Measurements from ENCODE around the gene CCDC8. TPM values are rescaled to one million over a fixed set of nuclear protein-coding genes. Genes with fewer than 3 reads are reported as not detected.

CCDC8 gene
- total RNA-seq, 4 donors from 2014 or later = 1.7 to 7.1 (median 5.3) TPM

DNA sequence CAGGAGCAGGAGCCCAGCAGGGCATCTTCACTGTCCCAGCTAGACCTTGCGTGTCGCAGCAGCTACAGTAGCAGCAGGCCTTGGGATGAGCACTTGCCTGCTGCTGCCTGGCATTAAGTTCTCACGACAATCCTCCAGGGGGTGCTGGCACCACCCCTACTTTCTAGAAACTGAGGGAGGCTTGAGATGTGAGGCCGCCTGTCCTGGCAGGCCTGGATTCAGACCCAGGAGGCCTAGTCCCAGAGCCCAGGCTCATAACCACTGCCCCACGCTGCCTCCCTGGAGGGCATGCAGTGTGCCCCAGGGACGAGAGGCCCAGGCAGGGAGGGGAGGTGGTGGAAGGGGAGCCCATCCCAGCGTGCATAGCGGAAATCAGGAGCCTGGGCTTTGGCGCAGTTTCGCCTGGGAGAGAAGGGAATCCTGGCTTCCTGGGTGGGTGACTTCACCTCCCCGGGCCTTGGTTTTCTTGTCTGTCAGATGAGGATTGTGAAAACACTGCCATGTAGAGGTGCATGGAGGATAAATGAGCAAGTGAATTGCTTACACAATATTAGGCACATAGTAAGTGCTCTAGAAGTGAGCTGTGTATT, 40.4 kb downstream of the CCDC8 start:
- ATAC-seq (ENCODE audit: low FRiP score) (peak; percentile 29), DNase-seq (ENCODE audit: low spot score) (no peak)
- TF ChIP-seq, protein P1, sequence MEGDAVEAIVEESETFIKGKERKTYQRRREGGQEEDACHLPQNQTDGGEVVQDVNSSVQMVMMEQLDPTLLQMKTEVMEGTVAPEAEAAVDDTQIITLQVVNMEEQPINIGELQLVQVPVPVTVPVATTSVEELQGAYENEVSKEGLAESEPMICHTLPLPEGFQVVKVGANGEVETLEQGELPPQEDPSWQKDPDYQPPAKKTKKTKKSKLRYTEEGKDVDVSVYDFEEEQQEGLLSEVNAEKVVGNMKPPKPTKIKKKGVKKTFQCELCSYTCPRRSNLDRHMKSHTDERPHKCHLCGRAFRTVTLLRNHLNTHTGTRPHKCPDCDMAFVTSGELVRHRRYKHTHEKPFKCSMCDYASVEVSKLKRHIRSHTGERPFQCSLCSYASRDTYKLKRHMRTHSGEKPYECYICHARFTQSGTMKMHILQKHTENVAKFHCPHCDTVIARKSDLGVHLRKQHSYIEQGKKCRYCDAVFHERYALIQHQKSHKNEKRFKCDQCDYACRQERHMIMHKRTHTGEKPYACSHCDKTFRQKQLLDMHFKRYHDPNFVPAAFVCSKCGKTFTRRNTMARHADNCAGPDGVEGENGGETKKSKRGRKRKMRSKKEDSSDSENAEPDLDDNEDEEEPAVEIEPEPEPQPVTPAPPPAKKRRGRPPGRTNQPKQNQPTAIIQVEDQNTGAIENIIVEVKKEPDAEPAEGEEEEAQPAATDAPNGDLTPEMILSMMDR (IDR thresholded peaks at IDR 0.05) = no peak

DNA sequence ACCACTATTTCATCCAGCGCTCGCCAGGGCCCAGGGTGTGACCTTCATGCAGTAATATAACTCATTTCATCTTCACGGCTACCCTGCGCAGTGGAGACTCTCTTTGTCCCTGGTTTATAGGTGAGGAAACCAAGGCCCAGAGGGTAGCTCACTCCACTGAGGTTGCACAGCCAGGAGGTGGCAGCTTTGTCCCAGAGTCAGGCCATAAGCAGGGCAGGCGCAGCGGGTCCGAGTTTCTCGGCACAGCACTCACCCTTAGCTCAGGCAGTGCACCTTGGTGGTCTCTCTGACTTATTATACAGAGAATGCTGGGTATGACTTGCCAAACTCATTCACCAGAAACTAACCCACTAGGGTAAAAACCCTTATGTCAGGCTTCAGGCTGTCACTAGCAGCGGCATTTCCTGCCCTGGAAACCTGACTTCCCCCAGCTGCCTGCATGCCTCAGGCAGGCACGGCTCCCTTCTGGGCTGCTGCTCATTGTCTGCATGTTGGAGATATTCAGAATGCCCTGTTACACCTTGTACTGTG, 41.9 kb downstream of the CCDC8 start:
- TF ChIP-seq, protein P1 (IDR thresholded peaks at IDR 0.05) = no peak
- no peak for DNase-seq (ENCODE audit: low spot score)
- no peak for ATAC-seq (ENCODE audit: low FRiP score)

DNA sequence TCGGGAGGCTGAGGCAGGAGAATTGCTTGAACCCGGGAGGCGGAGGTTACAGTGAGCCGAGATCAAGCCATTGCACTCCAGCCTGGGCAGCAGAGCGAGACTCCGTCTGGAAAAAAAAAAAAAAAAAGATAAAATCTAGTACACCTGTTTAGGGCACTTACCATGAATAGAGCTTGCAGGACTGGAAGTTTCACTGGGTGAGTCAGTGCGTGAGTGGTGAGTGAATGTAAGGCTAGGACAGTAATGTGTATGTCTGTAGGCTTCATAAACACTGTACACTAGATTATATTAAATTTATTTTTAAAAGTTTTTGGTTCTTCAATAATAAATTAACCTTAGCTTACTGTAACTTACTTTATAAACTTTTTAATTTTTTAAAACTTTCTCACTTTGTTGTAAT, 43.5 kb downstream of the CCDC8 start:
- ATAC-seq (ENCODE audit: low FRiP score) (no peak), DNase-seq (ENCODE audit: low spot score) (no peak)
- TF ChIP-seq, protein P1 (IDR thresholded peaks at IDR 0.05) = no peak

DNA sequence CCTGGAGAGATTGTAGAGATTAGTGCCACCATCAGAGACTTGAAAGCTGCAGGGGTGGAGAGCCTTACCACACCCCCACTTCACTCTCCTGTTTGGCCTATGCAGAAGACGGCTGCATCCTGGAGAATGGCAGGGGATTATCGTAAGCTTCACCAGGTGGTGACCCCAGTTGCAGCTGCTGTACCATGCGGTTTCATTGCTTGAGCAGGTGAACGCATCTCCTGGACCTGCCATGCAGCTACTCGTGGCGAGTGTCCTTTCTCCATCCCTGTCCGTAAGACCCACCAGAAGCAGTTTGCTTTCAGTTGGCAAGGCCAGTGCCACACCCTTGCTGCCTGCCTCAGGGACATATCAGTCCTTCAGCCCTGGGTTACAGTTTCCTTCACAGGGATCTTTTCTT, 45.2 kb downstream of the CCDC8 start:
- TF ChIP-seq, protein P1 (IDR thresholded peaks at IDR 0.05) = no peak
- no peak for DNase-seq (ENCODE audit: low spot score)
- ATAC-seq (ENCODE audit: low FRiP score) = peak; percentile 22

DNA sequence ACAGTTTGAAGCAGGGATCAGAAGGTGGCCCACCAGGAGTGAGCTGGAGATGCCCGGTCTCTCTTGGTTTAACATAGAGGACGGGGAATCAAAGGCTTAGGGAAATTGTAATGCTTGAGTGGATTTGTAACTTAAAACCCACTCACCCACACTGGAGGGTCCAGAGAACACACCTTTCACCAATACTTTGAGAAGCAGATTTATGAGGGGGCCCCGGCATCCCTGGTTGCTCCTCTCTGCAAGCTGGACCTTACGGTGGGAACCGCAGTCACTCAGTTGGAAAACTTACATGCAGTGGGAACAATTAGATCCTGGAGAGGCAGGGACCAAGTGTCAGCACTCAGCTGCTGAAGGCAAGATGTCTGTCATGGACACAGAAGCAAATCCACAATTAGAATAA, 45.9 kb downstream of the CCDC8 start:
- TF ChIP-seq, protein P1 (IDR thresholded peaks at IDR 0.05) = no peak
- ATAC-seq (ENCODE audit: low FRiP score) = no peak
- DNase-seq (ENCODE audit: low spot score) = no peak

DNA sequence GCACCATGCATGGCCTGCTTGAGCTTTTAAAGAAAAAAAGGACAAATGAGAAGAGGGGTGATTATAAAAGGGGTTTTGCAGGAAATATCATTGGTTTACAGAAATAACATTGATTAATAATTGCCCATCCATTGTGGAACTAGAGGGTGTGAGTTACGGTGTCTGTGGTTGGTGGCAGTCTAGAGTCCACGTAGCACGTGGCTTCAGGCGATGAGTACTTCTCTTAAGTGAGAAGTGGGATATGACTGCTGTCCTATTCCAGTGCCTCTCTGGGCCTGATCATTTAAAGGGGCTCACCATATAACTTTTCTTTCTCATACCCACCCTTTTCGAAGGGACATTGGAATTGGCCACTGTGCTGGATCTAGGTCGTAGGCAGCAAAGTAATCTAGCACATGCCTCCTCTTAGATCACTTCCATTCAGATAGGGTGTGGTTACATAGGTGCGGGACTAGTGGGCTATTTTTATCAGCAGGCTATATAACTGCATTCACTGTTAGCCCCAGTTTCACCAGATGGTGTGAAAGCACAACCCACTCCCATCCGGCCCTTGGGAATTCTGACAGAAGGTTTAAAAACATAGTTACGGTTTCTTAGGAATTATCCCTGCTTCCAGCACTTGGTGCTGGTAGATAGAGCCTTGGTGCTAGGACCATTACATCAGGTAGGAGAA, 46.6 kb downstream of the CCDC8 start:
- DNase-seq (ENCODE audit: low spot score) = no peak
- TF ChIP-seq, protein P1 (IDR thresholded peaks at IDR 0.05) = no peak
- no peak for ATAC-seq (ENCODE audit: low FRiP score)

DNA sequence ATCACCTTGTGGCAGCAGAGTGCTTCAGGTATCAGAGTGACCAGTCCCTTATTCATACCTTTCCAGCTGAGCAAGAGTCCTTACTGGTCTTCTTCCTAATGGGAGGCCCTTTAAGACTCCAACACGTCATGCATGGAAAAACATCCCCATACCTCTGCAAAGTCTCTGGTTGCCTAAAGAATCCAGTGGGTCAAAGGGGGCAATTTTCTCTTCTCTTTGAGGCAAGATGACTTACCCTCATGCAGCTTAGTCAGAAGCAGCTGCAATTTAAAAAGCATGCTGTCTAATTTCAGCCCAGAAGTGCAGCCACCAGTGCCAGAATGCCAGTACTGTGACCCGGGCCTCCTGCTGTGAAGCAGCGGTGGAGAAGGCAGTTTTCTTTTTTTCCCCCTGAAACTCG, 47.8 kb downstream of the CCDC8 start:
- ATAC-seq (ENCODE audit: low FRiP score) (no peak), DNase-seq (ENCODE audit: low spot score) (no peak)
- TF ChIP-seq, protein P1 (IDR thresholded peaks at IDR 0.05) = no peak
